IPS-11a (cell line): Measurements from ENCODE around the gene PEMT.

Source experiments
- H3K4me3 ChIP-seq: one replicate; pipeline ENCODE4 v1.5.1; 2013; ENCODE audit warnings: low read depth, low read length, control low read depth

PEMT gene

DNA sequence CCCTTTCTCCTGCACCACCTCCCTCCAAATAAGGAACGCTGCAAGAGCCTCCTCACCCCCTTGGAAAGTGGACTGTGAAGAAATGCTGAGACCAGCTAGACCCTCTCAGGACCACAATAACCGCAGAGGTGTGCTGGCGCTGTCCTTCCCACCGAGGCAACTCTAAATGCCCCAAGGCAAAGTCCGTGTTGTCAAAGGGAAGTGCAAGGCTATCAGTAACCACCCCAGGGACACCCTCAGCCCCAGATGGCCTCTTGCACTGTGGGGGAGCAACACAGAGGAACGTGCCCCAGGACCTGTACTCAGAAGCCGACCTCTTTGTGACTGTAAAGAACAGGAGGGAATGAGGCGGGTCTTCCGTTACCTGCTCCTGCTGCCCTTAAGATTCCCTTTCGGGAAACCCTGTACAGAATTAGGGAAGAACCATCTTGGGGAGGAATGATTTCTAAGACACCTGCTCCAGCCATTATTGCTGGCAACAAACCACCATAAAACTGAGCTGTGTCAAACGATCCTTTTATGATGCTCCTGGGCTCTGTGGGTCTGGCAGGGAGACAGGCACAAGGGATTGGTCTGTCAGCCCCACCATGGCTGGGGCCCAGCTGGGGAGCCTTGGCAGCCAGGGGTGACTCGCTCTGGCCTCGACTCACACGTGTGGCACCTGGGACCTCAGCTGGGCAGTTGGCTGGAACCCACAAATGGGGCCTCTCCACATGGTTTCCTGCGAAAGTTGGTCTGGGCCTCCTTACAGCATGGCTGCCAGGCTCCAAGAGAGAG, 129.3 kb downstream of the PEMT start:
- no peak overlapping the region for H3K4me3 ChIP-seq

- H3K4me3 ChIP-seq = no peak overlapping the region
Observed at GRCh38 chr17:17460038-17460437, 131.5 kb downstream of the PEMT start.

- no peak overlapping the region for H3K4me3 ChIP-seq
Observed at GRCh38 chr17:17457680-17458079, 133.8 kb downstream of the PEMT start.

GRCh38 chr17:17456251-17456650, 135.3 kb downstream of the PEMT start:
- H3K4me3 ChIP-seq = no peak overlapping the region
